ENCODE results near the gene CELF2.
"Not testable (repeated sequence)": the region's sequence is repeated elsewhere in the genome, so short reads cannot be mapped to it uniquely, and the experiment has no call there.

Gene CELF2

DNA sequence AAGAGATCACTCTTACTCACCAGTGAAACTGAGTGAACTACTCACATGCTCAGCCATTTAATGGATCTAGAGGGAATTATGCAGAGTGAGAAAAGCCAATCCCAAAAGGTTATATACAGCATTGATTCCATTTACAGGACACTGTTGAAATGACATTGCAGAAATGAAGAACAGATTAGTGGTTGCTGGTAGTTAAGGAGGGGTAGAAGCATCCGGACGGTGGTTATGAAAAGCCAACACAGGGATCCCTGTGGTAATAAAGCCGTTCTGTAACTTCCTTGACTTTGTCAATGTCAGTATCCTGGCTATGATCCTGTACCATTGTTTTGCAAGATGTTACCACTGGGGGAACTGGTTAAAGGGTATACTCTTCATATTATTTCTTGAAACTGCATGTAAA, 340.3 kb downstream of the CELF2 start:
- Histone ChIP-seq H3K4me3 (ENCODE audit: low read depth, low read length) (no peak overlapping the region), H3K27ac (ENCODE audit: low read depth, low read length) (no peak overlapping the region), H3K79me2 (ENCODE audit: control insufficient read depth, insufficient read depth, low read length, unreplicated experiment) (no peaks in the 10 kb centered on the region), H3K36me3 (ENCODE audit: insufficient read depth, low read length) (no peaks in the 10 kb centered on the region), H2AFZ (ENCODE audit: low read length, unreplicated experiment) (no peak overlapping the region), H3K27me3 (ENCODE audit: insufficient read depth, low read length) (peaks cover 13% of the 10 kb centered on the region; the same call in 1 of the 2 replicates), H3K4me1 (ENCODE audit: control insufficient read depth, insufficient read depth, low read length, unreplicated experiment) (no peaks in the 10 kb centered on the region)

GRCh38 chr10:11358923-11359575, 341.4 kb downstream of the CELF2 start:
- H3K27me3 ChIP-seq (ENCODE audit: insufficient read depth, low read length): peaks cover 13% of the 10 kb centered on the region; the same call in 1 of the 2 replicates
- H3K27ac ChIP-seq (ENCODE audit: low read depth, low read length): no peak overlapping the region
- H2AFZ ChIP-seq (ENCODE audit: low read length, unreplicated experiment): no peak overlapping the region
- no peaks in the 10 kb centered on the region for H3K36me3 ChIP-seq (ENCODE audit: insufficient read depth, low read length)
- no peaks in the 10 kb centered on the region for H3K79me2 ChIP-seq (ENCODE audit: control insufficient read depth, insufficient read depth, low read length, unreplicated experiment)
- no peaks in the 10 kb centered on the region for H3K4me1 ChIP-seq (ENCODE audit: control insufficient read depth, insufficient read depth, low read length, unreplicated experiment)
- no peak overlapping the region for H3K4me3 ChIP-seq (ENCODE audit: low read depth, low read length)

DNA sequence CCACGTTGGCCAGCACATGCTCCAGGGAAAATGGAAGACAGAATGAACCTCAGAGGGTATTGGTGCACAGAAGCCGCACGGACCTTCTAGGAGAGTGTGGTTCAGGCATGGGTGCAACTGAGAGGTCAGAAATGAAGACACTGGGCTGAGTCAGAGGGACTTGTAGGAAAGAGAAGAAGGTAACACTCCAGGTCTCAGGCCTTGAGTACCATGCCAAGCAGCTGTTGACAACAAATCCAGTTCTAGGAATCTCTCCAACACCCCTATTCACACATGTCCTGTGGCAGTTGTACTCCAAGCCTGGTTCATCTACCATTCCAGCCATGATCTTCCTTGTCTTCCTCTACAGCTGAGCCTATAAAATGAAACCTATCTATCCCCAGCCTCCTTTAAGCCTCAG, 342.2 kb downstream of the CELF2 start:
- Histone ChIP-seq H3K79me2 (ENCODE audit: control insufficient read depth, insufficient read depth, low read length, unreplicated experiment) (no peaks in the 10 kb centered on the region), H3K27me3 (ENCODE audit: insufficient read depth, low read length) (peaks cover 13% of the 10 kb centered on the region; the same call in 1 of the 2 replicates), H2AFZ (ENCODE audit: low read length, unreplicated experiment) (no peak overlapping the region), H3K27ac (ENCODE audit: low read depth, low read length) (no peak overlapping the region), H3K4me1 (ENCODE audit: control insufficient read depth, insufficient read depth, low read length, unreplicated experiment) (no peaks in the 10 kb centered on the region), H3K4me3 (ENCODE audit: low read depth, low read length) (no peak overlapping the region), H3K36me3 (ENCODE audit: insufficient read depth, low read length) (no peaks in the 10 kb centered on the region)

GRCh38 chr10:11363497-11363896, 345.8 kb downstream of the CELF2 start:
- H3K27ac ChIP-seq (ENCODE audit: low read depth, low read length): no peak overlapping the region
- no peaks in the 10 kb centered on the region for H3K79me2 ChIP-seq (ENCODE audit: control insufficient read depth, insufficient read depth, low read length, unreplicated experiment)
- no peak overlapping the region for H2AFZ ChIP-seq (ENCODE audit: low read length, unreplicated experiment)
- no peak overlapping the region for H3K4me3 ChIP-seq (ENCODE audit: low read depth, low read length)
- H3K27me3 ChIP-seq (ENCODE audit: insufficient read depth, low read length): no peaks in the 10 kb centered on the region
- H3K4me1 ChIP-seq (ENCODE audit: control insufficient read depth, insufficient read depth, low read length, unreplicated experiment): no peaks in the 10 kb centered on the region
- no peaks in the 10 kb centered on the region for H3K36me3 ChIP-seq (ENCODE audit: insufficient read depth, low read length)

- Histone ChIP-seq H2AFZ (ENCODE audit: low read length, unreplicated experiment) (no peak overlapping the region), H3K36me3 (ENCODE audit: insufficient read depth, low read length) (no peaks in the 10 kb centered on the region), H3K4me3 (ENCODE audit: low read depth, low read length) (no peak overlapping the region), H3K4me1 (ENCODE audit: control insufficient read depth, insufficient read depth, low read length, unreplicated experiment) (no peaks in the 10 kb centered on the region), H3K27ac (ENCODE audit: low read depth, low read length) (no peak overlapping the region), H3K27me3 (ENCODE audit: insufficient read depth, low read length) (no peaks in the 10 kb centered on the region), H3K79me2 (ENCODE audit: control insufficient read depth, insufficient read depth, low read length, unreplicated experiment) (no peaks in the 10 kb centered on the region)
Observed at GRCh38 chr10:11364241-11364640, 346.6 kb downstream of the CELF2 start.

GRCh38 chr10:11366889-11367288, 349.2 kb downstream of the CELF2 start:
- not testable (repeated sequence) for H3K36me3 ChIP-seq (ENCODE audit: insufficient read depth, low read length); H3K4me1 ChIP-seq (ENCODE audit: control insufficient read depth, insufficient read depth, low read length, unreplicated experiment); H3K79me2 ChIP-seq (ENCODE audit: control insufficient read depth, insufficient read depth, low read length, unreplicated experiment); H2AFZ ChIP-seq (ENCODE audit: low read length, unreplicated experiment); H3K27me3 ChIP-seq (ENCODE audit: insufficient read depth, low read length); H3K4me3 ChIP-seq (ENCODE audit: low read depth, low read length); H3K27ac ChIP-seq (ENCODE audit: low read depth, low read length)

- Histone ChIP-seq H3K4me3 (ENCODE audit: low read depth, low read length) (no peak overlapping the region), H2AFZ (ENCODE audit: low read length, unreplicated experiment) (no peak overlapping the region), H3K36me3 (ENCODE audit: insufficient read depth, low read length) (no peaks in the 10 kb centered on the region), H3K27ac (ENCODE audit: low read depth, low read length) (no peak overlapping the region), H3K79me2 (ENCODE audit: control insufficient read depth, insufficient read depth, low read length, unreplicated experiment) (no peaks in the 10 kb centered on the region), H3K4me1 (ENCODE audit: control insufficient read depth, insufficient read depth, low read length, unreplicated experiment) (no peaks in the 10 kb centered on the region), H3K27me3 (ENCODE audit: insufficient read depth, low read length) (no peaks in the 10 kb centered on the region)
Observed at GRCh38 chr10:11367505-11367904, 349.8 kb downstream of the CELF2 start.

GRCh38 chr10:11373717-11374171, 356.1 kb downstream of the CELF2 start:
- Histone ChIP-seq H3K27ac (ENCODE audit: low read depth, low read length) (no peak overlapping the region), H3K4me3 (ENCODE audit: low read depth, low read length) (no peak overlapping the region), H3K4me1 (ENCODE audit: control insufficient read depth, insufficient read depth, low read length, unreplicated experiment) (peaks cover 4% of the 10 kb centered on the region), H3K27me3 (ENCODE audit: insufficient read depth, low read length) (peaks cover 3% of the 10 kb centered on the region), H3K36me3 (ENCODE audit: insufficient read depth, low read length) (no peaks in the 10 kb centered on the region), H3K79me2 (ENCODE audit: control insufficient read depth, insufficient read depth, low read length, unreplicated experiment) (no peaks in the 10 kb centered on the region), H2AFZ (ENCODE audit: low read length, unreplicated experiment) (no peak overlapping the region)

DNA sequence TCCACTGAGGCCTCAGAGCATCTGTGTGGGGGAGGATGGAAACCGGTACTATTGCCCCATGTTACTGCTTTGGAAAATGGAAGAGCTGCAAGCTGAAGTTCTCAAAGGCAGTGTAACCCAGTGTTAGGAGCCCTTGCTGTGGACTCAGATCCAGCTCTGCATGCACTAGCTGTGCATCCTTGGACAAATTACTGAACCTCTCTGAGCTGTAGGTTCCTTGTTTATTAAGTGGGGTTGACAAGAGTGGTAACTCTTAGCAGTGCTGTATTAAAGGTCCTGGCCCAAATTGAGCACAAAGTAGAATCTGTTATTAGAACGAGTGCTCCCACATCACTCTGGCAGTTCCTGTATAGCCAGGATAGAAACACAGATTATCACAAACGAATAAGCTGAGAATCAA, 359.6 kb downstream of the CELF2 start:
- no peaks in the 10 kb centered on the region for H3K36me3 ChIP-seq (ENCODE audit: insufficient read depth, low read length)
- H3K79me2 ChIP-seq (ENCODE audit: control insufficient read depth, insufficient read depth, low read length, unreplicated experiment): no peaks in the 10 kb centered on the region
- peaks cover 3% of the 10 kb centered on the region for H3K27me3 ChIP-seq (ENCODE audit: insufficient read depth, low read length)
- H3K4me1 ChIP-seq (ENCODE audit: control insufficient read depth, insufficient read depth, low read length, unreplicated experiment): peaks cover 21% of the 10 kb centered on the region
- H2AFZ ChIP-seq (ENCODE audit: low read length, unreplicated experiment): no peak overlapping the region
- H3K27ac ChIP-seq (ENCODE audit: low read depth, low read length): no peak overlapping the region
- no peak overlapping the region for H3K4me3 ChIP-seq (ENCODE audit: low read depth, low read length)

- no peaks in the 10 kb centered on the region for H3K79me2 ChIP-seq (ENCODE audit: control insufficient read depth, insufficient read depth, low read length, unreplicated experiment)
- H3K27me3 ChIP-seq (ENCODE audit: insufficient read depth, low read length): peaks cover 8% of the 10 kb centered on the region
- H3K4me1 ChIP-seq (ENCODE audit: control insufficient read depth, insufficient read depth, low read length, unreplicated experiment): peaks cover 21% of the 10 kb centered on the region
- H3K27ac ChIP-seq (ENCODE audit: low read depth, low read length): no peak overlapping the region
- H3K36me3 ChIP-seq (ENCODE audit: insufficient read depth, low read length): no peaks in the 10 kb centered on the region
- no peak overlapping the region for H2AFZ ChIP-seq (ENCODE audit: low read length, unreplicated experiment)
- H3K4me3 ChIP-seq (ENCODE audit: low read depth, low read length): no peak overlapping the region
Observed at GRCh38 chr10:11378835-11379234, 361.2 kb downstream of the CELF2 start.

GRCh38 chr10:11379771-11380170, 362.1 kb downstream of the CELF2 start:
- Histone ChIP-seq H3K36me3 (ENCODE audit: insufficient read depth, low read length) (no peaks in the 10 kb centered on the region), H2AFZ (ENCODE audit: low read length, unreplicated experiment) (no peak overlapping the region), H3K79me2 (ENCODE audit: control insufficient read depth, insufficient read depth, low read length, unreplicated experiment) (no peaks in the 10 kb centered on the region), H3K4me1 (ENCODE audit: control insufficient read depth, insufficient read depth, low read length, unreplicated experiment) (peaks cover 21% of the 10 kb centered on the region), H3K4me3 (ENCODE audit: low read depth, low read length) (no peak overlapping the region), H3K27ac (ENCODE audit: low read depth, low read length) (no peak overlapping the region), H3K27me3 (ENCODE audit: insufficient read depth, low read length) (peaks cover 12% of the 10 kb centered on the region)

Data from ACC112 (cell line).